ENCODE results near the gene TRAPPC2B.

GRCh38 chr19:57317503-57317902, 45.8 kb upstream of the TRAPPC2B start:
- TF ChIP-seq CTCF (IDR thresholded peaks at IDR 0.05): no peak
- no peak for TF ChIP-seq POLR2A (IDR thresholded peaks at IDR 0.05)
